A549 (cell line): Measurements from ENCODE around the gene UTP18. TPM values are rescaled to one million over a fixed set of nuclear protein-coding genes. Genes with fewer than 3 reads are reported as not detected.

Experiments used
- ATAC-seq, 2 experiments: fragments of 200-7000 bp in 1 of 2; fragments of >200 bp in 1 of 2; cut with Nextera tagmentation in 1 of 2; cut with Tn5 transposase in 1 of 2; 3 replicates each; pipeline versions ENCODE4 v1.8.0 to v1.9.1; 2018 to 2020; ENCODE audit warnings: mild to moderate bottlenecking in 1 of 2, moderate library complexity in 1 of 2
- CTCF ChIA-PET: fragments of 300-600 bp; sonication (Branson Sonifier 250); formaldehyde crosslinking; extraction: SDS; loops from one replicate; lab custom pipeline; 2021; ENCODE audit warnings: antibody characterized with exemption, inconsistent platforms; lab: Yijun Ruan, JAX
- POLR2A ChIA-PET: fragments of 350-600 bp; formaldehyde crosslinking; extraction: SDS; loops from one replicate; lab custom pipeline; 2021; ENCODE audit warnings: antibody characterized with exemption, inconsistent platforms; lab: Yijun Ruan, JAX
- DNase-seq, 2 experiments: peaks; one replicate each; pipeline versions ENCODE4 v3.0.0 to v3.0.0-alpha.2; 2011 to 2016; ENCODE audit warnings: low read depth in 1 of 2, low spot score in 1 of 2
- FAIRE-seq: peaks from 2 replicates; lab custom pipeline; 2011; peaks lifted over from hg19 to GRCh38; lab: Jason Lieb, UNC
- H3K27ac ChIP-seq, 2 experiments: fragments of >200 bp; sonication (Bioruptor Twin); formaldehyde crosslinking; 3 replicates each; pipeline ENCODE4 v1.5.1; 2016 to 2017
- H3K4me1 ChIP-seq: fragments of >200 bp; sonication (Bioruptor Twin); formaldehyde crosslinking; 3 replicates; pipeline ENCODE4 v1.6.1; 2016
- H3K4me2 ChIP-seq: fragments of >200 bp; sonication (Bioruptor Twin); formaldehyde crosslinking; 3 replicates; pipeline ENCODE4 v1.6.1; 2016
- H3K4me3 ChIP-seq: fragments of >200 bp; sonication (Bioruptor Twin); formaldehyde crosslinking; 3 replicates; pipeline ENCODE4 v1.5.1; 2016
- H3K9me3 ChIP-seq: fragments of >200 bp; sonication (Bioruptor Twin); formaldehyde crosslinking; 3 replicates; pipeline ENCODE4 v1.6.1; 2016
- BHLHE40 ChIP-seq: IDR thresholded peaks from 2 replicates; pipeline ENCODE4 v1.6.1; 2012; ENCODE audit warnings: low read depth, low read length, inconsistent platforms
- CEBPB ChIP-seq, 2 experiments: fragments of >200 bp in 1 of 2; sonication (Bioruptor Twin) in 1 of 2; formaldehyde crosslinking in 1 of 2; IDR thresholded peaks; 2 replicates each; pipeline ENCODE4 v1.6.1; 2012 to 2016
- CHD4 ChIP-seq: fragments of 200-600 bp; sonication (generic); IDR thresholded peaks from 2 replicates; pipeline ENCODE4 v1.6.1; 2016; ENCODE audit warnings: antibody characterized with exemption, mild to moderate bottlenecking, borderline replicate concordance
- EP300 ChIP-seq, 2 experiments: fragments of >200 bp; sonication (Bioruptor Twin); formaldehyde crosslinking; IDR thresholded peaks; 2 replicates in 1 of 2; 3 replicates in 1 of 2; pipeline ENCODE4 v1.6.1; 2016 to 2017
- FOSB ChIP-seq: fragments of 250-450 bp; sonication (Bioruptor Pico); IDR thresholded peaks from 2 replicates; pipeline ENCODE4 v1.5.0; 2020; ENCODE audit warnings: mild to moderate bottlenecking, moderate library complexity
- FOSL2 ChIP-seq, 2 experiments: fragments of 450-650 bp in 1 of 2; fragments of >200 bp in 1 of 2; sonication (Bioruptor Twin) in 1 of 2; formaldehyde crosslinking; IDR thresholded peaks; 2 replicates each; pipeline versions ENCODE4 v1.5.0 to v1.6.1; 2016 to 2020; ENCODE audit warnings: mild to moderate bottlenecking in 1 of 2, moderate library complexity in 1 of 2
- FOXS1 ChIP-seq: fragments of 250-450 bp; sonication (Bioruptor Pico); IDR thresholded peaks from 2 replicates; pipeline ENCODE4 v1.5.0; 2020; ENCODE audit warnings: mild to moderate bottlenecking, moderate library complexity
- HDAC2 ChIP-seq: fragments of 200-600 bp; sonication (generic); IDR thresholded peaks from 2 replicates; pipeline ENCODE4 v1.6.1; 2016
- HES2 ChIP-seq: fragments of >200 bp; sonication (Bioruptor Twin); formaldehyde crosslinking; IDR thresholded peaks from 2 replicates; pipeline ENCODE4 v1.6.1; 2016
- HEYL ChIP-seq: fragments of 250-450 bp; sonication (Bioruptor Pico); IDR thresholded peaks from 2 replicates; pipeline ENCODE4 v1.8.0; 2021; ENCODE audit warnings: mild to moderate bottlenecking, moderate library complexity
- HOXB5 ChIP-seq: fragments of 250-450 bp; sonication (Bioruptor Pico); IDR thresholded peaks from 2 replicates; pipeline ENCODE4 v1.5.0; 2020; ENCODE audit warnings: mild to moderate bottlenecking, moderate library complexity
- JUNB ChIP-seq: fragments of >200 bp; sonication (Bioruptor Twin); formaldehyde crosslinking; IDR thresholded peaks from 2 replicates; pipeline ENCODE4 v1.6.1; 2016
- KDM5A ChIP-seq: fragments of 200-600 bp; sonication (generic); IDR thresholded peaks from 2 replicates; pipeline ENCODE4 v1.6.1; 2016; ENCODE audit warnings: antibody characterized with exemption, mild to moderate bottlenecking
- MAFK ChIP-seq: fragments of 450-650 bp; IDR thresholded peaks from 2 replicates; pipeline ENCODE4 v1.6.1; 2014; ENCODE audit not compliant: partially characterized antibody
- MYC ChIP-seq: IDR thresholded peaks from 2 replicates; pipeline ENCODE4 v1.6.1; 2012; ENCODE audit warnings: mild to moderate bottlenecking, inconsistent platforms, low read length, improper control_type of control experiment, borderline replicate concordance
- NFE2L2 ChIP-seq: fragments of 150-350 bp; conservative IDR thresholded peaks from 2 replicates; pipeline ENCODE4 v1.6.1; 2014; ENCODE audit warnings: low read length
- NPAS2 ChIP-seq: fragments of 250-450 bp; sonication (Bioruptor Pico); IDR thresholded peaks from 2 replicates; pipeline ENCODE4 v1.8.0; 2022; ENCODE audit warnings: mild to moderate bottlenecking, moderate library complexity, borderline replicate concordance
- PBX3 ChIP-seq: IDR thresholded peaks from 2 replicates; pipeline ENCODE4 v1.6.1; 2012
- POLR2A ChIP-seq: IDR thresholded peaks from 2 replicates; pipeline ENCODE4 v1.6.1; 2012; ENCODE audit warnings: mild to moderate bottlenecking, low read length
- POLR2AphosphoS2 ChIP-seq: conservative IDR thresholded peaks from 2 replicates; pipeline ENCODE4 v1.6.1; 2012; ENCODE audit warnings: low read length, improper control_type of control experiment, inconsistent platforms
- RARB ChIP-seq: fragments of 250-450 bp; sonication (Bioruptor Pico); IDR thresholded peaks from 2 replicates; pipeline ENCODE4 v1.8.0; 2021; ENCODE audit warnings: mild to moderate bottlenecking, moderate library complexity
- RCOR1 ChIP-seq: fragments of 150-350 bp; IDR thresholded peaks from 2 replicates; pipeline ENCODE4 v1.6.1; 2014; ENCODE audit warnings: antibody characterized with exemption, low read length, low read depth
- SMC3 ChIP-seq: fragments of >200 bp; sonication (Bioruptor Twin); formaldehyde crosslinking; IDR thresholded peaks from 3 replicates; pipeline ENCODE4 v1.6.1; 2018; ENCODE audit warnings: inconsistent platforms
- SREBF2 ChIP-seq: fragments of 450-650 bp; IDR thresholded peaks from 2 replicates; pipeline ENCODE4 v1.6.1; 2014; ENCODE audit warnings: mild to moderate bottlenecking, moderate library complexity
- ZFP36 ChIP-seq: fragments of 450-650 bp; IDR thresholded peaks from 2 replicates; pipeline ENCODE4 v1.6.1; 2014; ENCODE audit warnings: borderline replicate concordance; ENCODE audit not compliant: partially characterized antibody
- ZNF302 ChIP-seq: fragments of 250-450 bp; sonication (Bioruptor Pico); IDR thresholded peaks from 2 replicates; pipeline ENCODE4 v1.9.0; 2021; ENCODE audit warnings: inconsistent platforms, mild to moderate bottlenecking, moderate library complexity
- WGBS: methylation state at CpG from one replicate; pipeline ENCODE4 v1.1.6; 2017; ENCODE audit errors: missing lambda C conversion rate; 5-methylcytosine and 5-hydroxymethylcytosine counted together
- polyA plus RNA-seq, 4 experiments: library from polyadenylated mRNA; depleted of rRNA in 3 of 4; stranded (reverse); fragments of >200 nt; fragmentation: RNase III in 1 of 4; extraction: RNeasy Plus Mini Kit Qiagen cat#74134 plus additional on column Dnase treatment in 1 of 4; gene quantifications; 2 replicates in 3 of 4; 3 replicates in 1 of 4; pipeline ENCODE4 v1.2.3, GENCODE V29; 2011 to 2017
- TF ChIP-seq, protein P1 (sequence below): fragments of 200-600 bp; sonication (generic); IDR thresholded peaks from 2 replicates; pipeline ENCODE4 v1.6.1; 2016; ENCODE audit warnings: antibody characterized with exemption, mild to moderate bottlenecking, moderate library complexity
- TF ChIP-seq, protein P2 (sequence below): fragments of 250-450 bp; sonication (Bioruptor Pico); IDR thresholded peaks from 2 replicates; pipeline ENCODE4 v1.5.0; 2021; ENCODE audit warnings: mild to moderate bottlenecking, moderate library complexity, borderline replicate concordance
- TF ChIP-seq, protein P3 (sequence below): IDR thresholded peaks from 2 replicates; pipeline ENCODE4 v1.6.1; 2012

The UTP18 gene
- polyA plus RNA-seq, 2 of the 4 experiments (the other 2 are of a cell fraction): 79.1 to 96.7 TPM

- TF ChIP-seq PBX3 (no peak), RCOR1 (no peak), SREBF2 (no peak), EP300 (IDR thresholded peaks at IDR 0.05) (no peak), MAFK (no peak), CHD4 (no peak), FOSB (CRISPR knock-in tag) (no peak), HDAC2 (peak; percentile 49; the same call in 1 of the 2 replicates), ZNF302 (CRISPR knock-in tag) (no peak), RARB (CRISPR knock-in tag) (no peak), MYC (peak; percentile 87), POLR2AphosphoS2 (no peak), JUNB (no peak), BHLHE40 (peak; percentile 89), FOXS1 (CRISPR knock-in tag) (no peak), KDM5A (no peak), POLR2A (no peak)
- TF ChIP-seq, protein P1, sequence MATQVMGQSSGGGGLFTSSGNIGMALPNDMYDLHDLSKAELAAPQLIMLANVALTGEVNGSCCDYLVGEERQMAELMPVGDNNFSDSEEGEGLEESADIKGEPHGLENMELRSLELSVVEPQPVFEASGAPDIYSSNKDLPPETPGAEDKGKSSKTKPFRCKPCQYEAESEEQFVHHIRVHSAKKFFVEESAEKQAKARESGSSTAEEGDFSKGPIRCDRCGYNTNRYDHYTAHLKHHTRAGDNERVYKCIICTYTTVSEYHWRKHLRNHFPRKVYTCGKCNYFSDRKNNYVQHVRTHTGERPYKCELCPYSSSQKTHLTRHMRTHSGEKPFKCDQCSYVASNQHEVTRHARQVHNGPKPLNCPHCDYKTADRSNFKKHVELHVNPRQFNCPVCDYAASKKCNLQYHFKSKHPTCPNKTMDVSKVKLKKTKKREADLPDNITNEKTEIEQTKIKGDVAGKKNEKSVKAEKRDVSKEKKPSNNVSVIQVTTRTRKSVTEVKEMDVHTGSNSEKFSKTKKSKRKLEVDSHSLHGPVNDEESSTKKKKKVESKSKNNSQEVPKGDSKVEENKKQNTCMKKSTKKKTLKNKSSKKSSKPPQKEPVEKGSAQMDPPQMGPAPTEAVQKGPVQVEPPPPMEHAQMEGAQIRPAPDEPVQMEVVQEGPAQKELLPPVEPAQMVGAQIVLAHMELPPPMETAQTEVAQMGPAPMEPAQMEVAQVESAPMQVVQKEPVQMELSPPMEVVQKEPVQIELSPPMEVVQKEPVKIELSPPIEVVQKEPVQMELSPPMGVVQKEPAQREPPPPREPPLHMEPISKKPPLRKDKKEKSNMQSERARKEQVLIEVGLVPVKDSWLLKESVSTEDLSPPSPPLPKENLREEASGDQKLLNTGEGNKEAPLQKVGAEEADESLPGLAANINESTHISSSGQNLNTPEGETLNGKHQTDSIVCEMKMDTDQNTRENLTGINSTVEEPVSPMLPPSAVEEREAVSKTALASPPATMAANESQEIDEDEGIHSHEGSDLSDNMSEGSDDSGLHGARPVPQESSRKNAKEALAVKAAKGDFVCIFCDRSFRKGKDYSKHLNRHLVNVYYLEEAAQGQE: no peak
- TF ChIP-seq, protein P2, sequence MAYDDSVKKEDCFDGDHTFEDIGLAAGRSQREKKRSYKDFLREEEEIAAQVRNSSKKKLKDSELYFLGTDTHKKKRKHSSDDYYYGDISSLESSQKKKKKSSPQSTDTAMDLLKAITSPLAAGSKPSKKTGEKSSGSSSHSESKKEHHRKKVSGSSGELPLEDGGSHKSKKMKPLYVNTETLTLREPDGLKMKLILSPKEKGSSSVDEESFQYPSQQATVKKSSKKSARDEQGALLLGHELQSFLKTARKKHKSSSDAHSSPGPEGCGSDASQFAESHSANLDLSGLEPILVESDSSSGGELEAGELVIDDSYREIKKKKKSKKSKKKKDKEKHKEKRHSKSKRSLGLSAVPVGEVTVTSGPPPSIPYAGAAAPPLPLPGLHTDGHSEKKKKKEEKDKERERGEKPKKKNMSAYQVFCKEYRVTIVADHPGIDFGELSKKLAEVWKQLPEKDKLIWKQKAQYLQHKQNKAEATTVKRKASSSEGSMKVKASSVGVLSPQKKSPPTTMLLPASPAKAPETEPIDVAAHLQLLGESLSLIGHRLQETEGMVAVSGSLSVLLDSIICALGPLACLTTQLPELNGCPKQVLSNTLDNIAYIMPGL (CRISPR knock-in tag): no peak
Measured at GRCh38 chr17:51258756-51259563, 1.4 kb upstream of the UTP18 start (continued).

DNA sequence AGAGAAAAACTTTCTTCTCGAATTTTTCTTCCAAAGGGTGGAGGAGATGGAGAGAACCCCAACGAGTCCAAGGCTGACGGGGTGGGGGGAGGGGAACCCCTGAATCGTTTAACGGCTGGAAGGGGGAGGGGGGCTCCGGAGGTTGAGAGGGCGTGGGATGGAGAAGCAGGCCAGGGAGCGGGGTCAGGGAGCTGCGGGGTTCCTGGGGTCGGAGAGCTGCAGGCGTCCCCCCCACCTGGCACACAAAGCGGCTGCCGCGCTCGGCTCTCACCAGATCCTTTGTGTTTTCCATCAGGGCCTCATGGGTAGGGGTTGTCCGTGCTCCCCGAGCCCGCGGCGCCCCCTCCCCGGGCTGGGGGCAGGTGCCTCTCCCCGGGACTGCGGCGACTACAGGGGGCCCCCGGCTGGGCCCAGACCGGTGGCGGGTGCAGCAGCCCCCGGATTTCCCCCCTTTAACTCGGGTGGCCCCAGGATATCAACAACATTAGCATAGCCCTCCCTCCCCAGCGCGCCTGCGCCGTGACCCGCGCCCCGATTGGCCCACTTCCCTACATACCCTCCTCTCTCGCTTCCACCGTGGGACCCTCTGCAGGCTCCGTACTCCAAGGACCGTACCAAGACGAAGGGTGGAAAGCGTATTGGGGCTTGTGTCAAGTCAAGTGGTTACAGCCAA, 646 bp upstream of the UTP18 start, which contains the start of gene MBTD1:
TSS of gene MBTD1 (minus strand) at position 486 of the 673 bp plus-strand sequence. CDS start 34,888 bp downstream, outside the sequence.
- ATAC-seq (peak; percentile 88 to 95), DNase-seq (peak; percentile 98 to 99), FAIRE-seq (peak; percentile 18)
- Histone ChIP-seq H3K9me3 (no peaks in the 10 kb centered on the region), H3K4me1 (peaks cover 66% of the 10 kb centered on the region), H3K4me3 (peak within 1 kb of the TSS; percentile 90), H3K27ac (peak within 1 kb of the TSS; percentile 97 to 98), H3K4me2 (peak within 1 kb of the TSS; percentile 97)
- CTCF ChIA-PET: no interaction called here
- WGBS: 3% methylated on average over 36 of the region's 42 CpGs
- POLR2A ChIA-PET: interaction anchor here (1.2 to 1.6 kb wide), 3 partner anchors 13 to 140 kb away, joined by 3 to 6 read pairs (median 4); partner anchors contain the start of gene SPAG9
- TF ChIP-seq, protein P3, sequence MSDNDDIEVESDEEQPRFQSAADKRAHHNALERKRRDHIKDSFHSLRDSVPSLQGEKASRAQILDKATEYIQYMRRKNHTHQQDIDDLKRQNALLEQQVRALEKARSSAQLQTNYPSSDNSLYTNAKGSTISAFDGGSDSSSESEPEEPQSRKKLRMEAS: no peak
- TF ChIP-seq RARB (CRISPR knock-in tag) (no peak), FOXS1 (CRISPR knock-in tag) (no peak), HOXB5 (no peak), NFE2L2 (no peak), HES2 (no peak), HDAC2 (no peak), HEYL (CRISPR knock-in tag) (no peak), NPAS2 (no peak), CEBPB (IDR thresholded peaks at IDR 0.05) (no peak), ZFP36 (no peak), SMC3 (no peak), FOSL2 (IDR thresholded peaks at IDR 0.05) (no peak), FOSL2 (CRISPR knock-in tag; IDR thresholded peaks at IDR 0.05) (no peak), POLR2A (peak; percentile 36)
- TF ChIP-seq, protein P2 (CRISPR knock-in tag): no peak
